Vagina (tissue), 2 donors: ENCODE results near the gene CRACR2B. TPM values are rescaled to one million over a fixed set of nuclear protein-coding genes. Genes with fewer than 3 reads are reported as not detected.

Experiments
- DNase-seq, 2 donors: peaks; one replicate each; pipeline ENCODE4 v3.0.0-alpha.2; 2017; ENCODE audit errors: extremely low spot score in 2 of 2
- H3K27ac ChIP-seq: fragments of 200-600 bp; sonication (generic); one replicate; pipeline ENCODE4 v1.5.1; 2019
- H3K27me3 ChIP-seq: fragments of 200-600 bp; sonication (generic); one replicate; pipeline ENCODE4 v1.5.1; 2019
- H3K36me3 ChIP-seq, 2 donors: fragments of 200-600 bp; sonication (generic); one replicate each; pipeline ENCODE4 v1.5.1; 2017 to 2019
- H3K4me1 ChIP-seq: fragments of 200-600 bp; sonication (generic); one replicate; pipeline ENCODE4 v1.5.1; 2019
- H3K4me3 ChIP-seq, 2 donors: fragments of 200-600 bp; sonication (generic); 1 replicate in 1 of 2; 2 replicates in 1 of 2; pipeline ENCODE4 v1.5.1; 2016 to 2019
- H3K9me3 ChIP-seq: fragments of 200-600 bp; sonication (generic); one replicate; pipeline ENCODE4 v1.5.1; 2019
- CTCF ChIP-seq, 3 experiments: fragments of 450-650 bp in 2 of 3; fragments of 200-600 bp in 1 of 3; sonication (generic) in 1 of 3; IDR thresholded peaks; one replicate each; pipeline ENCODE4 v1.5.1; 2017 to 2019; ENCODE audit warnings: antibody characterized with exemption in 3 of 3, mild to moderate bottlenecking in 2 of 3, moderate library complexity in 2 of 3
- POLR2A ChIP-seq, 2 donors: fragments of 450-650 bp; IDR thresholded peaks; one replicate each; pipeline ENCODE4 v1.6.1; 2017; ENCODE audit warnings: antibody characterized with exemption in 2 of 2, mild to moderate bottlenecking in 2 of 2, moderate library complexity in 2 of 2
- POLR2AphosphoS5 ChIP-seq, 2 donors: sonication (generic); formaldehyde crosslinking; IDR thresholded peaks; one replicate each; pipeline ENCODE4 v1.9.0; 2017; ENCODE audit warnings: antibody characterized with exemption in 2 of 2, mild to moderate bottlenecking in 2 of 2, low read depth in 1 of 2; ENCODE audit not compliant: insufficient read depth in 1 of 2
- intact Hi-C: fragments of 100-400 bp; cut with DNase I; formaldehyde crosslinking; loops from one replicate; pipeline ENCODE4 v1.15.1; 2023
- total RNA-seq: library from RNA; depleted of rRNA; stranded (reverse); fragments of >200 nt; gene quantifications from one replicate; pipeline ENCODE4 v1.2.3, GENCODE V29; 2016

CRACR2B gene
- total RNA-seq, 1 donor from 2014 or later, result 4.9 TPM

- H3K9me3 ChIP-seq, result no peaks in the 10 kb centered on the region
- TF ChIP-seq POLR2AphosphoS5 (IDR thresholded peaks at IDR 0.05; ENCODE audit: insufficient read depth in 1 of 2, low read depth in 1 of 2) (peak; percentile 74 to 77), CTCF (IDR thresholded peaks at IDR 0.05) (no peak), POLR2A (IDR thresholded peaks at IDR 0.05) (no peak)
- H3K4me3 ChIP-seq, result peak overlapping the region; percentile 82 to 99
- DNase-seq, result peak in 1 of 2 donors; percentile 97
- H3K27ac ChIP-seq, result peak overlapping the region; percentile 86
- H3K36me3 ChIP-seq, result peaks cover 0 to 13% of the 10 kb centered on the region in 2 donors
- H3K4me1 ChIP-seq, result peaks cover 86% of the 10 kb centered on the region
- intact Hi-C loops, result loop anchor here (5.0 kb wide), 1 partner anchor 38 kb away; the partner anchor contains the start of genes PIDD1 and RPLP2
- no peaks in the 10 kb centered on the region for H3K27me3 ChIP-seq
Measured at GRCh38 chr11:844693-845644, 17.2 kb downstream of the CRACR2B start.

- H3K4me3 ChIP-seq, result peak overlapping the region in 1 of 2 donors; percentile 99
- intact Hi-C loops, result no loop called here
Measured at GRCh38 chr11:845872-846495, 18.3 kb downstream of the CRACR2B start.

GRCh38 chr11:846496-847098 is 18.9 kb downstream of the CRACR2B start:
- Histone ChIP-seq H3K27ac (peak overlapping the region; percentile 86), H3K27me3 (no peaks in the 10 kb centered on the region), H3K36me3 (no peaks in the 10 kb centered on the region), H3K4me3 (no peak overlapping the region), H3K9me3 (no peaks in the 10 kb centered on the region), H3K4me1 (peaks cover 81% of the 10 kb centered on the region)
- intact Hi-C loops, result no loop called here
- TF ChIP-seq CTCF (IDR thresholded peaks at IDR 0.05) (no peak), POLR2AphosphoS5 (IDR thresholded peaks at IDR 0.05; ENCODE audit: insufficient read depth in 1 of 2, low read depth in 1 of 2) (no peak), POLR2A (IDR thresholded peaks at IDR 0.05) (no peak)
- DNase-seq, result no peak

More at GRCh38 chr11:845872-846495, 18.3 kb downstream of the CRACR2B start:
- peaks cover 0 to 3% of the 10 kb centered on the region in 2 donors for H3K36me3 ChIP-seq
- H3K27me3 ChIP-seq, result no peaks in the 10 kb centered on the region
- peaks cover 86% of the 10 kb centered on the region for H3K4me1 ChIP-seq
- H3K27ac ChIP-seq, result peak overlapping the region; percentile 86
- no peak for DNase-seq
- no peaks in the 10 kb centered on the region for H3K9me3 ChIP-seq
- TF ChIP-seq POLR2A (IDR thresholded peaks at IDR 0.05), result no peak
- TF ChIP-seq POLR2AphosphoS5 (IDR thresholded peaks at IDR 0.05; ENCODE audit: insufficient read depth in 1 of 2, low read depth in 1 of 2), result no peak
- TF ChIP-seq CTCF (IDR thresholded peaks at IDR 0.05), result no peak

GRCh38 chr11:847876-848275 is 20.2 kb downstream of the CRACR2B start:
- no peak for DNase-seq
- Histone ChIP-seq H3K9me3 (no peaks in the 10 kb centered on the region), H3K4me3 (no peak overlapping the region), H3K27ac (no peak overlapping the region), H3K4me1 (peaks cover 83% of the 10 kb centered on the region), H3K27me3 (no peaks in the 10 kb centered on the region), H3K36me3 (no peaks in the 10 kb centered on the region)
- TF ChIP-seq POLR2AphosphoS5 (IDR thresholded peaks at IDR 0.05; ENCODE audit: insufficient read depth in 1 of 2, low read depth in 1 of 2), result no peak
- no peak for TF ChIP-seq CTCF (IDR thresholded peaks at IDR 0.05)
- TF ChIP-seq POLR2A (IDR thresholded peaks at IDR 0.05), result no peak
- intact Hi-C loops, result no loop called here
